SW 1271 (cell line): ENCODE results near the gene MLLT3.

Experiments
- DNase-seq, 2 experiments: peaks; one replicate each; lab custom pipeline; 2025; lab: John Stamatoyannopoulos, UW

The MLLT3 gene

DNA sequence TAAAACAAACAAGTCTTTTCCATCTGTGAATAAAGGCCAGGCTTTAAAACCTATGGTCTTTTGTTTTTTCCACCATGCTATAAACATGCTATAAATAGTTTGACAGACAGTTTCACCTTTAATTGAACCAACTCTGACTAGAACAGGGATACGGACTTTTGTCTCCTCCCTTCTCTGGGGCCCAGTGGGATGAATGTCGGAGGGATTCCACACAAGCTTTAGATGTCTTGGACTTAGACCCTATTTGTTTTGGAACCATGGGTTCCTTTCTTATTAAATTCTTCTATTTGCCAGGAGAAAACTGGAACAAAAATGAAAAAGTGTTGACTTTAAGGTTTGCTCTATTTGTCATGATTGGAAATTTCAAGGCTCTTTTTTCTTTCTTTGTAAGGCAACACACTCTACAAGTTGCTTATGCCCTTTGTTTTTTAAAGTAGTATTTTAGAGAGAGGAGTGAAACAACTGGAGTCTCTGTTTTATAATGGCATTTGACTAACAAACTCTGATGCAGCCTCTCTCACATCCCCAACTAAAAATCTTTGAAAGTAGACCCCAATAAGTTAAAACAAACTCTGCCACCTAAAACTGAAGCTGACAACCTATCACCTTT lies 145.3 kb downstream of the MLLT3 start:
- DNase-seq = no peak

DNA sequence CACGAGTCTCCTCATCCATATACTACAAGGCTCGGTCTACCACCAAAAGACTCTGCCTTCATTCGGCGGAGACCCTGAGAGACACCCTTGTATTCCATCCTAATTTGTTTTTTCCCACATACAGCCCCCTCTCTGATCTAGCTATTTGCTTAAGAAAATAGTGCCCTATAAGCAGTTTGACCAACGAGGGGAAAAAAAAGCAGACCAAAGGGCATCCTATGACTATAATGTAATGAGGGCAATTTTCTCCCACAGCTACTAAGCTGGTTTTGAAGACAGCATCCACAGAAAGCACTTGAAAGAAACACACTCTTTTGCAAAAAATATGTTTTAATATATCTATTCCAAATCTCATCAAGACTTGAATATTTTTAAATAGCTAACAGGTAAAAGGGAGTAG lies 147.8 kb downstream of the MLLT3 start:
- no peak for DNase-seq

DNA sequence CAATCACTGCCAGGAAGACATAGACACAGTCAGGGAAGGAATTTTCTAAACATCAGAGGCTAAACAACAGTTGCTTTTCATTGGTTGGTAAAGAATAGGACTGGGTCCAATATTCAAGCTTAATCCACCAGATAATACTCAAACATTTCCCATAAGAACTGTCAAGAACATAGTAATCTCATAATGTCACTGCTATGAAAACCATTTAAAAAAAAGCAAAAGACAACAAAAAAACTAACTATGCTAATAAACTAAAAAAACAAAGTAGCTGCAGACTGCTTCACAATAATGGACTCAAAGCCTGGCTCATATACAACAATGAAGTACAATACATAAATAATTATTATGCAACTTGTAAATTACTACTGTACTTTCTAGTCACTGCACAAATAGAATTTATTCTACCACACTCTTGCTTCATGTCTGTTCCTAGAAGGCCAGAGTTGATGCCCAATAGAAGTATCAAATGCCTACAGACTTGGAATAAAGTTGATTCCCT lies 148.7 kb downstream of the MLLT3 start:
- no peak for DNase-seq

DNA sequence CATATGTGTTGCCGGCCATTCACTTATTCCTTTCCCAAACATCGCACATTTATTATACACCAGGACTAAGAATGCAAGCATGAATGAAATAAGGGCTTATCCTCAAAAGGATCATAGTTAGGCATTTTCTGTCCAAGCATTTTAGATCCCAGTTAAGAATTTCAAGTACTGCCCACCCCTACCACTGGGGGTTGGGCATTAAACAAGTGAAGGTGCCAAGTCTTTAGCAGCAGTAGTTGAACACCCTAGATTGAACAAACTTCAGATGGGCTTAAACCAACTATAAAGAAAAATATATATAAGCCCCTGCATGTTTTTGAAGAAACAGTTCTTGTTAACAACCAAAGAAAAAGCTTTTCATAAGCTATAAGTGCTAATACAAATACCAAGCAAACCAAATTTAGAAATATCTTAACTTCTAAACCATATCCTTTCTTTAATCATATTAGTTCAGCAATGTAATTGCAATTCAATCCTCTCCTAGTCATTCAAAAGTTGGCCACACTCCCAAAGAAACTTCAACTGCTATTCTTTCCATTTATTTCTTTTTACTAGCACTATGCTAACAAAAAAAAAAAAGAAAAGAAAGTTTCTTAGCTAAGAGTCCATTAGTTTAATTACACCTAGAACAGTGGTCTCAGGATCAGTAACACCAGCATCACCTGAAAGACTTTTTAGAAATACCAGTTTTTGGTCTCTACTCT lies 149.8 kb downstream of the MLLT3 start:
- no peak for DNase-seq

DNA sequence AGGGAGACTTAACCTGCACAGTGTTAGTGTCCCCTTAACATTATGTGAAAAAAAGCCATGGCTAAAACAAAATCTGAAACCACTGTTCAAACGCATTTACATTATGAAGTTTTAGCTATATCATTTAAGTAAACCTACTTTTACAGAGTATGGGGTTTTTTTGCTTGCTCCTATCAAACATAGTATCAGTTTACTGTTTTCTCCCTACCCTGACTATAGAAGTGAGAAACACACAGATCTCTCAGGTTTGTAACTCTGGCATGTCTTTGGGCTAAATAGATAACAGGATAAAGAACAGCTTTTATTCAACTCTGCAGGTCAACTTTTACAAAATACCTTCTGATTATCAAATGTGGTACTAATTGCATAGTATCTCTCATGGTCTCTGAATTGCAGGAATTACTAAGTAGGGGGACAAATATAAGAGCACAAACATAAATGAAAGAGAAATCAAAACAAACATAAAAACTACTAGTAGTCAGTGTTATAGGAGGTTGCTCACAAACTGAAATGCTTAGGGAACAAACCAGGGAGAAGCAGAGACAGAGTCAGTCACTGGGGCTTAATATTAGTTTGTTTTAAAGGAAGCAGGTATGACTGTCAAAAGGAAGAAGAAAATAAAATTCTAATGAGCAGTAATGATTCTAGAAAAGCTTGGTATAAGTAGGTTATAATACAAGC lies 155.8 kb downstream of the MLLT3 start:
- DNase-seq = no peak

DNA sequence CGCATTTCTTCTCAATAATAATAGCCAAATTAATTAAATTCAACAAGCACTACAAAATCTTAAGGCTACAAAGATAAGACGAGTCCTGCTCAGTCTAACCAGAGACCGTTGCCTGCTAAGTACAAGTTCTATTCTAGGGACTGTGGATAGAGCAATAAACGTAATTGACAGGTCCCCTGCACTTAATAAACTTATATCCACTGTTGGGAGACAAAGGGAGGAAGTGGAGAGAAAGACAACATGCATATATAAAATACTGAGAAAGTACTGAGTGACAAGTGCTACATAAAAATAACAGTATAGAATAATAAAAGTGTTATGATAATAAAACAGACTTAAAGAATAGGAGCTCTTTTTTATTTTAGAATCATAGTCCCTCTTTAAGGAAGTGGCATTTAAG lies 158.1 kb downstream of the MLLT3 start:
- no peak for DNase-seq

DNA sequence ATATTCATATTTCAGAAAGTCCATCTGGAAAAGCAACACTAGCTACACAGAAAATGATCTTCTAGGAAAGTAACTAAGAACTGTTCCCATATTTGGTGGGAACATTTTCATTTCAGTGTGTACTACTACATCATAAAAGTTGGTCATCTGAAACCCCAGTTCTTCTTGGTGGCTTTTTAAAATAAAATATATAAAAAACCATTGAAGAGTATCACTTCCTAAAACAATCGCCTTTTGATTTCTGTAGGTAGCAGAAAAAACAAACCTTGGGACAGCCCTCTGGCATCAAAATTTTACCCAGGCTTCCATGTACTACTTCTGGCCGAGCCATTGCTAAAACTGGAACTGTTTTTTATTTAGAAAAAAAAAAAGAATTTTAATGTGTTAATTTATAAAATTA lies 158.5 kb downstream of the MLLT3 start:
- no peak for DNase-seq

DNA sequence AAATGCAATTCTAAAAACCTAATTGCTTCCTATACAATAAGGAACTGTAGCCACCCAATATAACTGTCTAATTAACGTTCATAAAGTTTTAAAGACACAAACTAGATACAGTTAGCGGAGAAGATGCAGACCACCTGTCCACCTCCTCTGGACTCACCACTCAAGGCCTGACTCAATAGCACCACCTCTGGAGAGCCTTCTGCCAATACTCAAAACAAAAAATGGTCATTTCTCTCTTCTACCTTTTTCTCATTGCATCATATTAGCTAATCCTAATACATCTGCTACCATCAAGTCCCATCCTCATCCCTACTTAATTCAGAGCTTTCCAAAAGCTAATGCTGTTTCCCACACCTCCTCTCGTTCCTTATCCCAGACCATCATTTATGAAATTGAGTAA lies 159.9 kb downstream of the MLLT3 start:
- DNase-seq = no peak

DNA sequence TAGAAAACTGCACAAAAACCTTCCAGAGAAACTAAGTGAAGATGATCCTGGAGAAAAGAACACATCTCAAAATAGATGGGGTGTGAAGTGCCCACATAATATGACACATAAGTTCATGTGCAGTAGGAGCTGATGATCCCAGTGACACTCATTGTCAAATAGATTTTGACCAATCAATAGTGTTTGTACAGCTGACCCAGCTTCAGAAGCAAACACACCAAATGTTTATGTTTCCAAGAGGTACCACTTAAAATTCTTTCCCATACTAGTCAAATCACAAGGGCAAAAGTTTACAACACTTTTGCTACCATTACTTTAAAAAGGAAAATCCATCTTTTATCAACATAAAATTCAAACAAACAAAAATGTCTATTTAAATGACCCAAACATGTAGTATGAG lies 175.0 kb downstream of the MLLT3 start:
- no peak for DNase-seq

DNA sequence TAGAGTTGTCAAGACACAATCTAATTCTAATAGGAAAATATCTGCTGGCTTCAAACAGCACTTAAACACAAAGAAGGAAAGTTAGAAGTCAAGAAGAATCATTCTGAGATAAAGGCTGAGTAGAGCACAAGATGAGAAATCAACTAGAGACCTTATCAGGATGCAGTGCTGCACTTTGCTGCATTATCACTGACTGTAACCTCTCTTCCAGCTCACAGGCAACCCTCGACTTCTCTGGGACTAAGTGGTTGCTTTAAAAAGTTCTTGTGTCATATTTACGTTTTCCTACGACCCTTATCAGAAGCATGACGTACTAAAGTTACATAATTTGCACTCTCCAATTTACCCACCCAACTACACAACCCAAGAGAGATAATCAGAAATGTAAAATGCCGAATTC lies 176.1 kb downstream of the MLLT3 start:
- DNase-seq = no peak

DNA sequence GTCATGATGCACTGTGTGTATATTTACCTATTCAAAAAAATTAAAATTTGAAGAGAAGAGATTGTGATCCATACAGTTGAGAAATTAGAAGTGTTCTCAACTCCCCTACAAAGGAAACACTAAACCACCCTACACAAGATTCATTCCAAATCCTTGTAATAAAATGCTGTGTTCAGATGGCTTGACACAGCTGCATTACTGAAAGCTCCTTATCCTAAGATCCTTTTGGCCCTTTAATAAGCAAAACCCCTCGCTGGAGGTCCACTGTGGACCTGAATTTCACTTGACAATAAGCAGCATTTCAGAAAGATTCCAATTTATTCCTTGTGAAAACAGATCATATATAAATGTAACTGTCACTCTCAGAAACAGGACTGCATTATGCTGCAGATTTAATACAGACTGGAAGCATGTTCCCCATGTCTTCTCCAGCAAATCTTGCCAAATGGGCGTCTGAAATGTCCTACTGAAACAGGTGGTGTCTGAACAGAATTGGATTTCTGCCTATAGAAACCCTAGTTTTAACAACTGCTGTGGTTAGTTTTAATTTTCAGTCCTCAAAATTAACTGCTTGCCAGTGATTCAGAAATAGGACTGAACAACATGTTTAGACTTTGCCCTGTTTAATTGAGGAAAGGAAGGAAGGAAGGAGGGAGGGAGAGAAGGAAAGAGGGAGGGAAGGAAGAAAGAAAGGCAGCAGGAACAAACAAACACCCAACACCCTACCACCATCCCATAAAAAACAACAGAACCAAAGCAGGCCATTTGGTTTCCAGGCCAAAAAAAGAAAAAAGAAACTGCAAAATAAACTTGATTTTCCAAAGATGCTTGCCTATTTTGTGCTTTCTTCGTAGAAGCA lies 179.6 kb downstream of the MLLT3 start:
- DNase-seq = no peak

DNA sequence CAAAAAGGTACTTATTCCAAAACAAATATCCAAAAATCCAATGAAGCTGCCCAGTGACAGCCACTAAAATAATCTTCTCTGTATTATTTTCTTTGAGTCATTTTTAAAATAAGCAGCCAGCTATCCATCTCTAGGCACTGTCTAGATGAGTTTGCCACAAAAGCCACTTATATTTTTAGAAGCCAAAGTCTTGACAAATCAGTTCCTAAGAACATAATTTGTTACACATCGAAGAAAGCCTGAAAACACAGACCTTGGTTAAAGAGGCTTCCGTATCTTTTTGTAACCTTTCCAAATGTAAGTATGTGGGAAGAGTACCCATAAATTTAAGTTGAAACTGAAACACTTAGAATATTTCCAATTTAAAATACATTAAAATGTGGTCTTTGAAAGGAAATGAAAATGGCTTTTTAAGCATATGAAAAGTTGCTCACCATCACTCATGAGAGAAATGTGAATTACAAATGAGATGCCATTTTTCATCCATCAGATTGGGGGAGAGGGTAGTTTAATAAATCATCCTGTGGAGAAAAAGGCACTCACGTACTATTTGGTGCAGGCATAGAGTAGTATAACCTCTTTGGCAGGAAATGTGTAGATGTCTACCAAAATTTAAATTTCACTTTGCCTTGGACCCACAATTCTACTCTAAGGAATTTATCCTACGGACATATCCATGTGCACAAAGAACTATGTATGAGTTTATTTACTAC lies 180.4 kb downstream of the MLLT3 start:
- DNase-seq = no peak

DNA sequence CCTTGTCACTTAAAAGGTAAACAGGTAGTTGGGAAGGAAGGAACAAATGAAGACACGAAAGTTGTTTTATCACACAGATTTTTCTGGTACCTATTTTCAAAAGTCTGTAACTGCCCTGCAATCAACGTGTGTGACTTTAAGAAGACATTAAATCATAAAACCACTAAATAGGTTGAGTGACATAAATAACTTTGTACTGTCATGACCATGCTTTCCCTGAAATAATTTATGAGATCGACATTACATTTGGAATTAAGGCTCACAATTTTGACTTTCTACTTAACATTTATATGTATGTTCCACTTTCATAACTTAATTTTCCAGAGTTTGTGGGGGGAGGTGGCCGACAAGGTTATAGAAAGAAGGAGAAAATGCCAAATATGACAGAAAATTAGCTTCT lies 181.1 kb downstream of the MLLT3 start:
- no peak for DNase-seq

DNA sequence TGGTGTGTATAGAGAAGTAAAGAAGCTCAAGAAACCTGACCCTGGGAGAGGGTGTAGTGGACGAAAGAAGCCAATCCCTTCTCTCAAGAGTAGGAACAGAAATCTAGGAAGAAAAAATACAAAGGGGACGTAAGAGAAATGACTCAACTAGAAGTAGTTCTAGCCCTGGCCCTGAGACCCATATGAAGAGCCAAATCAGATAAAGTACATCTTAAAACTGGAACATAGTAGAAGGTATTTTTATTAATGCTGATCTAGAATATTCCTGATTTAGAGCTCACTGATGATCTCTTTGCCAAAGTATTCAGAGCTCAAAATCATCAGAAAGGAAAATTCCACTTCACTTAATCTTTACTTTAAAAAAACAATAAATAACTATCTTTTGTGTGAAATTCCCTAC lies 184.8 kb downstream of the MLLT3 start:
- no peak for DNase-seq

DNA sequence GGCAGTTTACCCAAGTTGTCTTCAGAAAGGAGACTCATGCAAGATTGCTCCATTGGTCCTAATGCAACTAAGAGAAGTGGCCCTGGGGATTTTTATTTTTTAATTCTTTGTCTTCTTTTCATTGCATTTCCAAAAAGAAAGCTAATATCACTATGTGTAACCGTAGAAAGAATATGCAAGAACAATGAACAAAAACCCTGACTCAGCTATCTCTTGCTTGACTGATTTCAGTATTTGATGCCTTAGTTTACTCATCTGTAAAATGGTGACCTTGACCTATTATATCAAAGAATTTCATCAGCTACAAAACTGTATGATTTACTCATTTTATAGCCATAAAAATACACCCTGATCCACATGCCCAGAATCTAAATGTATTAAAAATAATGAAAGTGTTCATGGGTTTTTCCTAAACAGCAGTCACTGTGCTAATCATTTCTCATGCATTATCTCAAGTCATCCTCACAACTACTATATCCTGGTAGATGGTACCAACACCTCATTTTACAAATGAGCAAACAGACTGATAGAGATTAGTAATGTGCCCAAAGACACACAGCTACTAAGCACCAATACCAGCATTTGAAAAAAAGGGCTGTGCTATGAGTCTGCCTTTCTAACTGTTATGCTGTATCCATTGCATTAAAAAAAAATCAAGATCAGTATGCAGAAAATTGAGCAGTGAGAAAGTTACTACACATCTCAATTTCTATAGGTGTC lies 185.7 kb downstream of the MLLT3 start:
- DNase-seq = no peak

DNA sequence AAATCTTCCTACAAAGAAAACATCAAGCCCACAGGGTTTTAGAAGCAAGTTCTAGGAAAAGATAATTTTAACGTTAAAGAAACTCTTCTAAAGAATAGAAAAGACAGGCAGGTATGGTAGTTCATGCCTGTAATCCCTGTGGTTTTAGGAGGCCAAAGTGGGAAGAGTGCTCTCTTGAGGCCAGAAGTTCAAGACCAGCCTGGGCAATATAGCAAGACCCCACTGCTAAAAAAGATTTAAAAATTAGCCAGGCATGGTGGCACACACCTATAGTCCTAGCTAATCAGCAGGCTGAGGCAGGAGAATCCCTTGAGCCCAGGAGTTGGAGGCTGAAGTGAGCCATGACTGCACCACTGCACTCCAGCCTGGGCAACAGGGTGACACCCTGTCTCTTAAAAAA lies 193.3 kb downstream of the MLLT3 start:
- no peak for DNase-seq

DNA sequence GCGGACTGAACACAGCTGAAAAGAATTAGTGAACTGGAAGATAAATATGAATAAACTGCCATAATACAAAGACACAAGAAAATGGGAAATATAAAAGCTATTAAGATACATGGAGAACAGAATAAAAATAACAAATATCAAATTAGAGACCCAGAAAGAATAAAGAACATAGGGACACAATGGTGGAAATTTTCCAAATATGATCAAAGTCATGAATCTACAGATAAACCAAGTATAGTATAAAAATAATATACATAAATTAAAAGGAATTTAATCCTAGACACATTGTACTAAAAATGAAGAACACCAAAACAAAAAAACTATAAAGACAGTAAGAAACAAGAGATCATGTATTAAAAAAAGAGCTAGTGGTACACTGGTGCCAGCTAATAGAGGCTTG lies 194.9 kb downstream of the MLLT3 start:
- DNase-seq = no peak

DNA sequence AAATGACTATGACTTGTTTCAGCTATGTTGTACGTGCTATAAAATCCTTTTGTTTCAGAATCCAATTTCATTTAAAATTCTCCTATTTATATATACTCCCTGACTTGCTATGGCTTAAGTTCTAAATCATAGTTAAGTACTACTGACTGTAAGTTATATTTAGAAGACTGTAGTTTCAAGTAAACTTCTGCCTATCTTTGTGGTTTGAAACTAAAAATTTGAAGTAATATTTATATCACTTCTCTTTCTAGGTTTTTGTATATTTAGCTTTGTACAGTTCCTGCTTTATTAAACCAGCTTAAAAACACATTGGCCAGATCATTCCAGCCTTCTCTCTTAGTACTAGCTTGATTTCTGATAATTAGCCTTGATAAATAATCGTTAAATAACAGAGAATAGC lies 196.3 kb downstream of the MLLT3 start:
- no peak for DNase-seq

DNA sequence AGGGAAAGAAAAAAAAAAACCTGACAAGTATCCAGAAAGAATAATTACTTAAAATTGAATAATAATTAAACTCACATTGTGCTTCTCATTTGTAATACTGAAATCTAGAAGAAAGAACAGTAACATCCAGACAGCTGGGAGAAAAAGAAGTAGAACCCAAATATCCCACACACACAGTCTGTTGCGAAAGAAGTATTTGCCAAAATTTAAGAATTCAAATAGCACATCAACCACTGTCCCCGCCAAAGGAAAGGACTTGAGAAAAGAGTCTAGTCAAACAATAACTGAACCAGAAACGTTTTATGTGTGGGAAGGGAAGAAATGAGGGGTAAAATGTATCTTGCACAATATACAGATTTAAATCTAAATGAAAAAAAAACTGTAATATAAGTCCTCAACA lies 202.8 kb downstream of the MLLT3 start:
- no peak for DNase-seq

DNA sequence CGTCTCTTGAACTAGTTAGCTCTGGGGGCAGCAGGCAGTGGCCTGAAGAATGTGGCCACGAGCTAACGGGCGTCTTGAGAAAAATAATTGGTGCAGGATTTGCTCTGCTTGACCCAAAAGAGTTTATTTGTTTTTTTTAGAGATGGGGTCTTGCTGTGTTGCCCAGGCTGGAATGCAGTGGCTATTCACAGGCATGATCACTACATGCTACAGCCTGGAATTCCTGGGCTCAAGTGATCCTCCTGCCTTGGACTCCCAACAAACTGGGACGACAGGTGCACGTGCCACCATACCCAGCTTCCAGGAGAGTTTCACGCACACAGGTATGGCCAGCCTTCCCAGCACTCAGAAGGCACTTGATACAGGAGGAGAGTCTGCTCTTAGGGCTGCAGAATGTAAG lies 203.8 kb downstream of the MLLT3 start:
- no peak for DNase-seq
